AG08396 (cell line): Measurements from ENCODE around the gene NDP.
A peak's percentile ranks its signal among the peaks of the same experiment; 100 is the strongest.

Source experiments
- DNase-seq: peaks from one replicate; pipeline ENCODE4 v3.0.0; 2012; ENCODE audit warnings: low spot score, mixed read lengths

NDP gene, protein sequence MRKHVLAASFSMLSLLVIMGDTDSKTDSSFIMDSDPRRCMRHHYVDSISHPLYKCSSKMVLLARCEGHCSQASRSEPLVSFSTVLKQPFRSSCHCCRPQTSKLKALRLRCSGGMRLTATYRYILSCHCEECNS

DNA sequence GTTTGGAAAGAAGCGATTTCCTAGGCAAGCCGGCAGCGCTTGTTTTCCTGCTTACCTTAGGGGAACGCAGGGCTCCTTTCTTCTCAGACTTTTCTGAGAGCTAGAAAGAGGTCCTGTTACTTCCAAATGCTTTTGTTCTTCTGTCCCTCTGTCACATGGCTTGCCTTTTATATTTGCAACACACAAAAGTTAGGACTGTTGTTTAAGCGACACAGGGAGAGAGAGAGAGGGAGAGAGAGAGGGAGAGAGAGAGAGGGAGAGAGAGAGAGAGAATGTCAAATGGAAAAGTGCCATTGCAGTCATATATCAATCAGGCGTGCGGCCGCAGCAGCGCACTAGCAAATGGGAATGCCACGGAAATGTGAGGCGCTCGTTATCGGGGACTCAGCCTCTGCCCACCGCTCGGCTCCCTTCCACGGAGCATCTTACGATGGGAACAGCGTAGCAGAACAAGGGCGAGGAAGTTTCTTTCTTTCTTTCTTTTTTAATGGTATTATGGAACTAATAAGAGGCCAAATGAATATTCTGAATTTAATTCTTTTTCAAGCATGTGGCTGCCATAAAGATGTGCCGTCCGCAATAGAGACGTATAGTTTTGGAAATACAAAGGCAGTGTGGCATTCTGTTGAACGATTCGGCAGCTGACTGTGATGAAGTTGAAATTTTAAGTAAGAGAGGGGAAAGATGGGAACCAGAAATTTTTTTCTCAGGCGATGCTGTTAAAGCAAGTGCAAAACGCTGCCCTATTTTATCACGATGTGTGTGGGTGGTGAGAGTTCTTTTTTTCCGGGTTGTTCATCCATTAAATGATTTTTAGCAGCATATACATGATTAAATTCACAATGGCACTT, at the start of gene NDP:
Gene NDP (minus strand): TSS at position 142 of the 851 bp plus-strand sequence. CDS start 14,745 bp downstream, outside the sequence.
- DNase-seq: no peak

DNA sequence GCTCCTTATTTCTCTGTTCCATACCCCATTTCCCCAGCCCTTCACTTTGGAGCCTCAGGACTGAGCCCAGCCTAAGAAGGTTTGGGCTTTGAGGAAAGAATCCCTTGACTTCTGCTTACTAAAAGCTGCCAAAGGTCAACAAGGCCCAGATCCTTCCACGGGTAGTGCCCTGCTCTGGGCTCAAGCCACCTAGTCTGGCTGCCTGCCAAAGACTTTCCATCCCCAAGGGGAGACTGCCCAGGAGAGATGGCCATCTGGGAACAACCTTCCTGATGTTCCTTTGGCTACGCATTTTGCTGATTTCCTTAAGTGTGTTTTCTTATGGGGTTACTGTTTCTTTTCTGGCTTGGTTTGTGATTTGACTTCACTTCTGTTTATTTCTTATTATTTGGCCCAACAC, 49.8 kb upstream of the NDP start:
- no peak for DNase-seq

DNA sequence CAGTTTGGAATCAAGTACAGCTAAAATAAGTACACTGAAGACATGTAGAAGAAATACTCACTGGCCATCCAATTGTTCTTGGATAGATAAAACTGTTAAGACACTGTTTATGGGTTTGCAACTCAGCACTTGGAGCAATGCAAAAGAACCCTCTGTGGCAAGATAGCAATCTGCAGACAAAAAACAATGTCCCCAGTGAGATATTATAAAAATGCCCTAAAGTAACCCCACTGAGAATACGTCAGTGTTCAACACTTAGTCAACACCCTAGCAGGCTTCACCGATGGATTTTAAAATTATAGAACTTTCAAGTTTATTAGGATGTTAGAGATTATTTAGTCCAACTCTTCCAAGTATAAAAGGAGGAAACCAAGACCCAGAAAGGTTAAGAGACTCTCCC, 47.5 kb upstream of the NDP start:
- DNase-seq: no peak

DNA sequence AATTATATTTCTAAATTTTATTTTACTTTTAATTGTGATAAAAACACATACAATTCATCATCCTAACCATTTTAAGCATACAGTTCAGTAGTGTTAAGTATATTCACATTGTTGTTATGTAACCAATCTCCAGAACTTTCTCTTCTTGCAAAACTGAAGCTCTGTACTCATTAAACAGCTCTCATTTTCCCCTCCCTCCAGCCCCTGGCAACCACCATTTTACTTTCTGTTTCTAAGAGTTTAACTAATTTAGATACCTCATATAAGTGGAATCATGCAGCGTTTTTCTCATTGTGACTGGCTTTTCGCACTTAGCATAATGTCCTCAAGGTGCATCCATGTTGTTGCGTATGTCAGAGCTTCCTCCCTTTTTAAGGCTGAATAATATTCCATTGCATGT, 46.7 kb upstream of the NDP start:
- no peak for DNase-seq

DNA sequence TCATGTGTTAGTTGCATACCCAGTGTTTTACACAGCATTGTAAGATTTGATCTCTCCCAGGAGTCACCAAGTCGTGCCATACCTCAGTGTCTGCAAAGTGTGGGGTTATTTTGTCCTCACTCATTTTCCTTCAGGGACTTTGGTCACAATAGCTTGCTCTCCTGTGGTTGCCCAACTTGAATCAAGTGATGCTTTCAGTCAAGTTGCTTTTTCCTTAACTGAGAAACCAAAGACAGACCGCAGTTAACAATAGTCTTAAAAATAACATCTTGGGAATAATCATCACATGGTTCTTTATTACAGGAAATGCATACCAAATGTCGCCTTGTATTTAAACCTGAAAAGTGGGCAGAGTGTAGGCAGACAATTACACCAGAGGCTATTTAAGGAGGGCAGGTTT, 44.5 kb upstream of the NDP start:
- no peak for DNase-seq

DNA sequence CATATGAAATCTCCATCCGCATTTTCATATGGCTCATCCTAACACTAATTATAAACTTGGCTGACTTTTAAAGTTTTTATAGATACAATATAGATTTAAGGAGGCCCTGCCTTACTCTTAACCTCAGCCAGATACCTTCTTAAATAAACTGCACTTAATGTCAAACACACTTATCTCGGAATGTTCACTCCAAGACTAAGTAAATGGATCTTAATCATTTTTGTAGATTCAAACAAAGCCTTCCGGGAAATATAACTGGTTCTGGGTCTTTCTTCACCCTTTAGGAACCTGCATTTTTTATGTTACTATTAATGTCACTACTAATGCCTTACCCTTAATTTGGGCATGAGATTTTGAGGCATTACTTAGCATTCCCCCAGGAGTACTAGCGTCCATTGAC, 43.7 kb upstream of the NDP start:
- no peak for DNase-seq

DNA sequence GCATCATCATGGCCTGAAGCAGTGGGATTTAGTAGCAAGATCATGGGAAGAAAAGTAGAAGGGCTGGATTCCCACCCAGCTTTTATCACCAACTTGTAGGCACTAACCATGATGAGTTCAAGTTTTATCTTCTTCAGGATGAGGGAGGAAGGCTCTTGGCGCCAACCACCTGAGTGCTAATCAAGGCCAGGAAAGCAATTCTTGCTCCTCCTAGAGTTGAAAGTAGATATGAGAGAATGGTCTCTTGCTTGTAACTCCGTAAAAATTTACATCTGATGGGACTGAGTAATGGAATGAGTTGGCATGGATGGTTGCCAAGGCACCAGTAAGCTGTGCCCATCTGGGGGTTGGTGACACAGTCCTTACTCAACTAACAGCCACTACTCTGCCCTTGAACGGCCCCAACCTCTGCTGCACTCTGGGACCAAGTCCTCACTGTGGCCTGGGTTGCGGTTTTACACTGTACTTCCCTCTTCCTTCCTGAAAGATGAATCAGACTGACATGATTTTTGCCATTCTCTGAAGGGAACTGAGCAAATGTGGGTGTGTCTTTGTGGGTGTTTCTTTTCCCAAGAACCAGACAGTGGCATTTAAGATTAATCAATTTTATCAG, 39.4 kb upstream of the NDP start:
- DNase-seq: peak; percentile 21

DNA sequence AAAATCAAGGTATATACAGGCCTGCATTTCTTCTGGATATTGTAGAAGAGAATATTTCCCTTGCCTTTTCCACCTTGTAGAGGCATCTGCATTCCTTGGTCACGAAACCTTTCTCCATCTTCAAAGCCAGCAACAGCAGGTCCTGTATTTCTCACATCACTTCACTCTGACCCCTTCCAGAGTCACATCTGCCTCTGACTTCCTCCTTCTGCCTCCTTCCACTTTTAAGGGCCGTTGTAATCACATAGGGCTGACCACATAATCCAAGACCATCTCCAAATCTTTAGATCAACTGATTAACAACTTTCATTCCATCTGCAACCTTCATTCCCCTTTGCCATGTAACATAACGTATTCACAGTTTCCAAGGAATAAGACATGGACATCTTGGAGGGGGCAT, 38.3 kb upstream of the NDP start:
- no peak for DNase-seq

DNA sequence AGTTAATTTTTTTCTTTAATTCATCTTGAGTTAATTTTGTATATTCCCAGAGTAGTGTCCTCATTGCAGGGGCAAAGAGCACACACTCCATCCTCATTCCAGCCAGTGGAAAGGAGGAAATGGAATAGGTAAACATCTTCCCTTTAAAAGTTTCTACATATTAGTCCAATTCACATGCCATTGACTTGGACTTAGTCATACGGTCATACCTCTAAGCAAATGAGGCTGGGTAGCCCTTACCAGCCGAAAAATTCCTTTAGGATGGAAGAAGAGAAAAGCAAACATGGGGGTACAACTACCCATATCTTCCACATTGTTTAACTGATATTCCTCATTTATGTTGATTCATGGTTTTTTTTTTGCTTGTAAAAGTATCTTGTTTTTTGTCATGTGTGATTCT, 37.4 kb upstream of the NDP start:
- no peak for DNase-seq

DNA sequence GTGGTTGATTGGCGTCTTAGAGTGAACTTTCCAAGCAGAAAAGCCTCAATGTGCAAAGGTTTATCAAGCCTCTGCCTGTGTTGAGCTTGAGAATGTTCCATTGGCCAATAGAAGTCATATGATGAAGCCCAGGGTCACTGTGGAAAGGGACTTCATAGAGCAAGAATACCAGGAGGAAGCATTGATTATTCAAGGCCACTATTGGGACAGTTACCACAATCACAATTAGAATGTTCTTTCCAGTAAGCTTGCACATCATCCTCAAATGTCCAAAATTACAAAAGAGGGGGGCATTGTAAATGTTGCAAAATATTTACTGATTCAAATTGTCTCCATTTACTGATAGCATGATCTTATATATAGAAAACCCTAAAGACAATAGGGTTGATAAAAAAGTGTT, 32.9 kb upstream of the NDP start:
- DNase-seq: no peak

DNA sequence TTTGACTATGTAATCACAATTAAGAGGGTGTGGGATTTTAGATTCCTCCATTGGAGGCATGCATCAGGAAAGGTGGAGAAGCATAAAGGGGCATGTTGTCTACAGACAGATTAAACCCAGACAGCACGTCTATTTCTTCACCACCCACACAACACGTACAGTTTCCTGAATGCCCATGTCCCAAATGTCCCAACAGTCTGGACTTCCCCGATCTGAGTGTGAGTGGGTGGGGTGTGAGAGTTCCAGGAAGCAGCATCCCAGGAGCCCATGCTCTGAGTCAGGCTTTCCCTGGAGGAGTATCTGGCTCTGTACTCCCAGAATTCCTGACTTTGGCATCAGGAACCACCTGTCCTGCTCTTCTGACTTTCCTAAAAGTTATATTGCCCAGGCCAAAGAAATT, 30.8 kb upstream of the NDP start:
- no peak for DNase-seq

DNA sequence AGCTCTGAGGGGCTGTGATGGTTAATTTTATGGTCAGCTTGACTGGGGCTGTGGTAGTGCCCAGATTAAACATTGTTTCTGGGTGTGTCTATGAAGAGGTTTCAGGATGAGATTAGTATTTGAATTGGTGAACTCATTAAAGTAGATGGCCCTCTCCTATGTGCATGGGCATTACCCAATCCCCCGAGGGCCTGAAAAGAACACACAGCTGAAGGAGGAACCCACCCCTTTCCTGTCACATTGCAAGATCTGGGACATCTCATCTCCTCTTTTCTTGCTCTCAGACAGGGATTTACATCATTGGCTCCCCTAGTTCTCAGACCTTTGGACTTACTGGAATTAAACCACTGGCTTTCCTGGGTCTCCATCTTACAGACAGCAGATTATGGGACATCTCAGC, 29.4 kb upstream of the NDP start:
- no peak for DNase-seq

DNA sequence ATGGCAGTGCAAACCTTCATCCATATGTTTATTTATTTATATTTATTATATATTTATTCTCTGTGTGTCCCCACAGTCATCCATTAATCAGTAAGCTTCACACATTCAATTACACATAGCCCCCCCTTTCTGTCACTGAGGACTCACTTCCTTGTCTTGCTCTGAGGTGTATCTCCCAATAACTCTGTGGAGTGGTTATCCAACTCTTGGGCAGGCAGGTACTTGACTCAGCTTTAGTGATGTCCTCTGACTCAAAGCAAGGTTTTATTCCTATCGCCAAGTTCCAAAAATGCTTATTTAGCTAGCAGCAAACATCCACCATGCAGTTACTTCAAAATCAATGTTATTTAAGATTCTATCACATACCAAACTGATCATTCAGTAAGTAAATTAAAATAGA, 25.2 kb upstream of the NDP start:
- no peak for DNase-seq

DNA sequence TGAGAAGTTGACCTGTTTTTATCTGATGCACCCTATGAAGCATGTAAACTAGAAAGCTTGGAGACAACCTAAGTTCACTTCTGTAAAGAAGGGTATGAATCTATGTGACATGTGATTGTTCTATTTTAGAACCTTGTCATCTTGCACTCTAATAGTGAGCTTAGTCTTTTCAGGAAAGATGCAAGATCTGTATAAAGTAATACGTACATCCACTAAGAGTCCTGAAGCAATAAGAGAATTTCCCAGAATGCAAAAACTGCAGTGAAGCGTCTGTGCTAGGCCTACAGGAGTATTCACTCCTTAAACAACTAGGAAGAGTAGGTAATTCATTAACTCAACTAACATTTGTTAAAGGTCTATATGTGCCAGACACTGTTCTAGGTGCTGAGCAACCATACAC, 23.3 kb upstream of the NDP start:
- DNase-seq: no peak

DNA sequence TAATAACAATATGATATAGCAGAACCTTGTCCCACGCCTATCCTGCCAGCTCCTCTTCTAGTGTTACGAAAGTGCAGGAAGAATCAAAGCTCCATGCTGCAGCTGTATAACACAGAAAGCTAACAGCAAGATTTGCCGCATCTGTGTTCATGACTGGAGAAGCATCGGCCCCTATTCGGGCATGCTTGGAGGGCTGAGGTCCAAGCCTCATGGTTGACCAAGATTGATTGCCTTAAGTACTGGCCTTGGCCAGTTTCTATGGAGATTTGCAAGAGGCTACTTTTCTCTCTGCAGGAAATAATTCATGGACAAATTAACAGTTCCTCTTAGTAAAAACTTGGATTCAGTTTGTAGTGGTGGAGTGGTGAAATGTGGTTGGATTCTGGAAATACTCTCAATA, 12.9 kb upstream of the NDP start:
- DNase-seq: no peak

DNA sequence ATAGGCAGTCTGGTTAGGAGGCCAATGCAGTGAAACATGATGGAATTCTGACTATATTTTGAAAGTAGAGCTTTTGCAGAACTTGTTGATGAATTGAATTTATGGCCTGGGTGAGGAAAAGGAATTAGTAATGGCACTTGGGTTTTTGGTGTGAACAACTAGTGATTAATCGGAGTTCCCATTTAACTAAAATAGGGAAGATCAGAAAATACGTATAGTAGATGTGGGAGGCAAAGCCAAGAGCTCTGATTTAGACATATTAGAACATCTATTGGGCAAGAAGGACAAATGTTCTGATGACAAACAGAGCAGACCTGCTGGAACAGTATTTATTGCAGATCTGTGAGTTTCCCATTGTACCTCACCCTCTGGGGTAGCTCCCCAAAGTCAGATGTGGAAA, 12.3 kb upstream of the NDP start:
- DNase-seq: no peak

DNA sequence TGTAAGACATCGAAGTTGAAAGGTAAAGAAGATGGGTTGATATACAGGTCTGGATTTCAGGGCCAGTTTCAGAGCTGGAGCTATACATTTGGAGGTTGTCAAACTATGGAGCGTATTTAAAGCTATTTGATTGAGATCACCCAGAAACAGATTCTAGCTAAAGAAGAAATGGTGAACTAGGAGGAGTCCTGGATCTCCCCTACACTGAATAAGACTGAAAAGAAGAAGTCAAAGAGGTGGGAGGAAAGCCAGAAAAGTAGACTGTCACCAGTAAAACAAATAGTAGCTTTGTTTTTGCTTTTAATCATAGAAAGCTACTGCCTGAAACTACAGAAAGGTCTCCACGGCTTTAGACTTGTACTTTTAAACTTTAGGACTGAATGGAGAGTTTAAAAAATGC, 5.0 kb upstream of the NDP start:
- no peak for DNase-seq

DNA sequence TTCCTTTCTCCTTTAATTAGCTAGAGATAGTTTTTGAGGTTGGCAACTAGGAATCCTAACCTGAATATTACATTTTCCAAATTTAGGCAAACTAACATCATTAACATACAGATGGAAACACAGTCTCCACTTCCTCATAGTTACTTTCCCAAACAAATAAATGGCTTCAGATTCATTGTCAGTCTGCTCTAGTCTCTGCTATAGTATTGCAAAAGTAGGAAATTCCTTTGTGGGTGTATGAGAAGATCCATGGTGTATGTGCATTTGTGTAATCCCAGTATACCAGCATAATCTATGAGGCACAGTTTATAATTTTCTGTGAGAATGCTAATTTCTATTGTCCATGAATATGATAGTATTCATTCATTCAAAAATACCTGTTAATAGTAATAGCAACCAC, 3.0 kb upstream of the NDP start:
- DNase-seq: no peak

DNA sequence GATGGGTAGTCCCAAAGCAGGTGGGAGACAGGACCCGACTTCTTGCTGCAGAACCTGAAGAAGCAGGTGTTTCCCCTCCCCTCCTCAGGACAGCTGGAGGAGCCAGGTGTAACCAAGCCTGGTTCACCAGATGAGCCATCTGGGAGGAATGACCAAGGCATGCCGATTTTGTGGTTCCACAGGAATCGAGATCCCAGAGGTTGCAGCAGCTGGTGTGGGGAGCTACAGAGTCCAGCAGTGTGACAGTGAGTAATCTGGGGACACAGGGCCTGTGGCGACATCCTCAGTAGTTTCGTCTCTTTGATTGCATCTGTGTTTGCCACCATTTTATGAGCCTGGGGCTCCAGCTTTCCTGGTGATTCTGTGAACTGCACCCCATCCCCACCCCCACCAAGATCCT, 2.6 kb upstream of the NDP start:
- no peak for DNase-seq

DNA sequence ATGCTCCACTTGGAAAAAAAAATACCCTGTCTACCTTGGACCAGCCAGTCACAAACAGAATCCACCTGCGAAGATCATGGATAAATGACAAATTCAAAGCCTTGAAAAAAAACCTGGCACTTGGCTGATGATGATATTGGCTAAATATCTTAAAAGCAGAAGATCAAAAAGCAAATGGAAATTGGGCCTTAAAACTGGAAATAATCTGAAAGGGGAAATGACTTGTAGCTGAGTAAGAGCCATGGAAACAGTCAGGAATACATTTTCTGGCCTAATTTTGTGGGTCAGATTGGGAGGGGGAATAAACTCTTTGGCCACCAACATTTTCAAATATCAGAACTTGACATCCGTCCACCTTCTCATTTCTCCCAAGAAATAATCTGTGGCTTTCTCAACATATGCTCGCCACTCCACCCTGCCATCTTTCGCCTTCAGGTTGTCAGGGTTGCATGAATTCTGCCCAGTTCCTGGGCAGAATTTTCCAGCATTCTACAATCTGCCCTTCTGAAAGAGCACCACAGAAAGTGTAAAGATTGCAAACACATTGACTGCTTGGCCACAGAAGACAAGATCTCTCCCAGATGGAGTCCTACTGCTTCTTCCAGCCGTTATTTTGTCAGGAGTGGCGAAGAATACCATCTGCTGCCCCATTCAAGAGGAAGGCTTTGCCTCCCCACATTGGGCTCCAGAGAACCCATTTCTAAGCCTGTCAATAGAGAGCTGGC, 1.7 kb upstream of the NDP start:
- DNase-seq: no peak

DNA sequence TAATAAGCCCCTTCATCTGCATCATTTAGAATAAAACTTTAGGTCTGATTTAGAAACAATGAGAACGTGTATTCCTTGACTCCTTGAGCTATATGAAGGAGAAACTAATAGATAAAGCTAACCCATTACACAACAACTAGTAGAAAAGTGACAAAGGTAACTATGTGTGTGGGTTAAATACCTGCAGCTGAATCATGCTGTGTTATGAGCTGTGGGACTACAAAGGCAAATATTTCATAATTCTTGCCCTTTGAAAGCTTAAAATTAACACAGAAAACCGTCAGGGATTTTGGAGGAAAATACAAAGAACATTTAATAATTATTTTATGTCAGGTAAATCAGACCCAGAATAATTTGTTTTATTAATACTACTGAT, 898 bp upstream of the NDP start:
- no peak for DNase-seq

DNA sequence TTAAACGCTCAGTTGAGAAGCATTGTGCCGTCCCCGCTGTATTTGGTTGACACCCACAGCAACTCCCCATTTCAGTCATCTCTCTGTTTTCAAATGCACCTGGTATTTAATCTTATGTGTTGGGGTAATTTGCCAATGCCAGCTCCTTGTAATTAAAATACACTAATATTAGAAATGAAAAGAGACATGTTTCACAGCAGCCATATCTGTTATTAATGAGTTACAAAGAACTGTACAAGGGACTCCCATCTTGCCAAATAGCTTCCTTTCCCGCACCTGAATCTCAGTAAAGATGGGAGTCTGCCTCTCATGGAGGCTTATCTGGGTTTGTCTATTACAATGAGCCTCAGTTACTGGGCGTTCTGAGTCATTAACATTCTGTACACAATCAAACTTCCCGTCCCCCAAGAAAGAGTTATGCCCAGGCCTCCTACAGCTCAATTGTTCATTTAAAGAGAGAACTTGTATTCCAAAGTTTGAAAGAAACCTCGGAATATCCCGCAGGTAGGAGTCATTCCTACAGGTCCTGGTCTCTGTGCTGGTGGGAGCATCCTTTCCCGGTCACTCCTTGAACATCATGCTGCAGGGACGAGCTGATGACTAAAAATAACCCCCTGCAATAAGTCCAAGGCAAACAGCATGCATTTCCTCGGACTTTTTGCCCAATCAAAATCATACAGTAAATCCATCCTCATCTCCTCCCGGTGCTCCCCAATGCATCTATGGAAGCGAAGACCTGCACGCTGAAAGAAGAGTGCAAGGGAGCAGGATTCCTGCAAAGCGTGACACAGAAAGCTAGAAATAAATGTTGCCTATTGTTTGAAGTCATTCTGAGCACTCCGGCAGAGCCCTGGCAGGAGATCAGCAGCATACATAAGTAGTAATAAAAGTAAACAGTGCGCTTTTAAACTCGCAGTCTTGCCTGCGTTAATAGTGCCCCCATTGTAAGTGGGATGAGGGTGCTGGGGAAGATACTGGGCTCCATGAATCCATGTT, 926 bp downstream of the NDP start:
- DNase-seq: no peak
